Tibial nerve (tissue), 4 donors: Measurements from ENCODE around the gene SNX32. TPM values are rescaled to one million over a fixed set of nuclear protein-coding genes. Genes with fewer than 3 reads are reported as not detected.

Experiments used
- DNase-seq, 2 donors: peaks; one replicate each; pipeline ENCODE4 v3.0.0-alpha.2; 2019; ENCODE audit warnings: low spot score in 2 of 2
- H3K27ac ChIP-seq, 4 donors: fragments of 200-600 bp; sonication (generic) in 3 of 4; one replicate each; pipeline ENCODE4 v1.5.1; 2017 to 2019; ENCODE audit warnings: mild to moderate bottlenecking in 1 of 4
- H3K27me3 ChIP-seq, 2 donors: fragments of 200-600 bp; sonication (generic) in 1 of 2; one replicate each; pipeline versions ENCODE4 v1.5.1 to v1.6.0; 2017 to 2019
- H3K36me3 ChIP-seq, 3 donors: fragments of 200-600 bp; sonication (generic); one replicate each; pipeline ENCODE4 v1.5.1; 2018 to 2019
- H3K4me1 ChIP-seq, 4 donors: fragments of 200-600 bp; sonication (generic) in 3 of 4; one replicate each; pipeline ENCODE4 v1.5.1; 2017 to 2019
- H3K4me3 ChIP-seq, 4 donors: fragments of 200-600 bp; sonication (generic) in 3 of 4; one replicate each; pipeline ENCODE4 v1.5.1; 2017 to 2019; ENCODE audit warnings: mild to moderate bottlenecking in 1 of 4, moderate library complexity in 1 of 4
- H3K9me3 ChIP-seq, 4 donors: fragments of 200-600 bp; sonication (generic) in 3 of 4; one replicate each; pipeline ENCODE4 v1.5.1; 2017 to 2019
- CTCF ChIP-seq, 5 experiments: fragments of 200-600 bp in 3 of 5; fragments of 450-650 bp in 2 of 5; sonication (generic) in 3 of 5; IDR thresholded peaks; one replicate each; pipeline ENCODE4 v1.5.1; 2016 to 2019; ENCODE audit warnings: antibody characterized with exemption in 5 of 5, mild to moderate bottlenecking in 3 of 5, moderate library complexity in 2 of 5
- EP300 ChIP-seq, 2 donors: sonication (generic); formaldehyde crosslinking; IDR thresholded peaks; one replicate each; pipeline ENCODE4 v1.6.1; 2017; ENCODE audit warnings: antibody characterized with exemption in 2 of 2, mild to moderate bottlenecking in 1 of 2
- POLR2A ChIP-seq, 2 donors: fragments of 450-650 bp; IDR thresholded peaks; one replicate each; pipeline ENCODE4 v1.6.1; 2017; ENCODE audit warnings: antibody characterized with exemption in 2 of 2, mild to moderate bottlenecking in 2 of 2, moderate library complexity in 2 of 2
- WGBS, 2 donors: methylation state at CpG; one replicate each; pipeline ENCODE4 v1.1.5; 2018; 5-methylcytosine and 5-hydroxymethylcytosine counted together
- total RNA-seq, 4 donors: library from RNA; depleted of rRNA; stranded (reverse); fragments of >200 nt; gene quantifications; one replicate each; pipeline ENCODE4 v1.1.0, GENCODE V29; 2016

SNX32 gene
- total RNA-seq, 4 donors from 2014 or later, result 0.78 to 2.5 (median 1.5) TPM; not detected in 1

GRCh38 chr11:65797711-65798110, 36.1 kb upstream of the SNX32 start:
- no peak for TF ChIP-seq CTCF (IDR thresholded peaks at IDR 0.05)
- no peak for TF ChIP-seq EP300 (IDR thresholded peaks at IDR 0.05)
- no peak for TF ChIP-seq POLR2A (IDR thresholded peaks at IDR 0.05)
- Histone ChIP-seq H3K4me3 (no peak overlapping the region), H3K9me3 (no peaks in the 10 kb centered on the region), H3K27ac (no peak overlapping the region), H3K36me3 (no peaks in the 10 kb centered on the region), H3K4me1 (no peaks in the 10 kb centered on the region), H3K27me3 (peaks cover 0 to 61% of the 10 kb centered on the region in 2 donors)
- no peak for DNase-seq
- 90 to 96% methylated on average over 12 to 13 of the region's 13 CpGs for WGBS, 2 donors

DNA sequence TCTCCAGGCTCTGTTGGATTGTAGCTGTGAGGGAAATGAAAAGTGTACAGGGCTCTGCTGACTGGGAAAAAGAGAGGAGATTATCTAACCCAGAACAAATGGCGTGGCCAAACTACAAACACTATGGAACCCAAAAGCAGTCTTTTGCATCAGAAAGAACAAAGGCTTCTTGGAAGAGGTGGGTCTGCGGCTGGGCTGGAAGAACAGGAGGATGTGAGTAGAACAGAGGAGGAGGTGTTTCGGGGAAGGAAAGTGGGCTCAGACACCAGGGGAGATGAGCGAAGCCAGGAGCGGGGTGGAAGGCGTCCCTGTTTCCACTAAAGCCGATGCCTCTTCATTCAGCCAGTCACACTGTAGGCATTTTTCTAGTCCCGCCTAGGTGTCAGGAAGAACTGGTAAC, 34.9 kb upstream of the SNX32 start:
- peaks cover 0 to 72% of the 10 kb centered on the region in 2 donors for H3K27me3 ChIP-seq

DNA sequence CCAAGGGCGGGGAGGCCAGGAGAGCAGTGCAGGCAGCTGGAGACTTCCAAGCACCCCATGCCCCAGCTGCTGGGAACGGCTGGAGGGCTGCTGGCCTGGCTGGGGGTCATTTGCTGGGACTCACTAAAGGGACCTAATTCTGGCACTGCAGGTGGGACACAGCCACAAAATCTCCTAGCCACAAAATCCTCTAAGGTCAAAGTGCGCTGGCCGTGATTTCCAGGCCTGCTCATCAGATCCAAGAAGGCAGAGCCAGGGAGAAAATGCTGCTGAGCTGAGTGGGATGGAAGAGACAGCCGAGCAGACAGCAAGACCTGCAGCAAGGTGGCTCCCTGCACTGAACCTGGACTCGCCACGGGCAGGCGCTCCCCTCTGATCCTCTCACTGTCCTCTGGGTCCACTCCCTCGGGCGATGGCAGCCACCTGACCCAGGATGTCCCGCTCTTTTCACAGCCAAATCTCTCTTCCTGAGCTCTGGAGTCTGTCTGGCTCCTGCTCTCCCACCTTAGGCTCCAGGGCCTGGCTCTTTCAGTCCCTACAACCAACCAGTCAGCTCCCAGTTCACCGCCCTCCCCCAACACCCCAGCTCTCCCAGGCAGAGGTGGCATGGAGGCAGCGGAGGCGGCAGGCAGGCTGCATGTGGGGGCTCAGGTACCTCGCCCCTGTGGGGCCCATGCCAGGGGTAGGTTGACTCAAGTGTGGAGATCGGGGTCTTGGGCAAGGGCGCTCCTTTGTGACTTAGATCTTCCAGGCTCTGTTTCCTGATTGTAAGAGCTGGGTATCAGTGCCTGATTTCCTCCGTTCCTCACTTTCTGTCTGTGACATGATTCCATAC, 32.4 kb upstream of the SNX32 start:
- TF ChIP-seq POLR2A (IDR thresholded peaks at IDR 0.05), result no peak
- TF ChIP-seq EP300 (IDR thresholded peaks at IDR 0.05), result no peak
- TF ChIP-seq CTCF (IDR thresholded peaks at IDR 0.05), result no peak
- no peaks in the 10 kb centered on the region for H3K9me3 ChIP-seq
- 71 to 73% methylated on average over 18 of the region's 18 CpGs for WGBS, 2 donors
- H3K36me3 ChIP-seq, result no peaks in the 10 kb centered on the region
- peaks cover 2 to 93% of the 10 kb centered on the region in 2 donors for H3K27me3 ChIP-seq
- H3K4me1 ChIP-seq, result no peaks in the 10 kb centered on the region
- H3K4me3 ChIP-seq, result no peak overlapping the region
- no peak overlapping the region for H3K27ac ChIP-seq
- no peak for DNase-seq

More for the DNA sequence above, 34.9 kb upstream of the SNX32 start:
- no peak for TF ChIP-seq EP300 (IDR thresholded peaks at IDR 0.05)
- no peak for TF ChIP-seq POLR2A (IDR thresholded peaks at IDR 0.05)
- no peak for TF ChIP-seq CTCF (IDR thresholded peaks at IDR 0.05)
- no peak overlapping the region for H3K27ac ChIP-seq
- whole genome bisulfite sequencing, 2 donors, result 90 to 91% methylated on average over 8 of the region's 8 CpGs
- no peak for DNase-seq
- H3K4me1 ChIP-seq, result no peaks in the 10 kb centered on the region
- no peaks in the 10 kb centered on the region for H3K9me3 ChIP-seq
- no peak overlapping the region for H3K4me3 ChIP-seq
- no peaks in the 10 kb centered on the region for H3K36me3 ChIP-seq

GRCh38 chr11:65802841-65803240, 30.9 kb upstream of the SNX32 start:
- Histone ChIP-seq H3K36me3 (no peaks in the 10 kb centered on the region), H3K27me3 (peaks cover 2 to 83% of the 10 kb centered on the region in 2 donors), H3K4me3 (no peak overlapping the region), H3K4me1 (no peaks in the 10 kb centered on the region), H3K9me3 (no peaks in the 10 kb centered on the region), H3K27ac (no peak overlapping the region)
- 73 to 76% methylated on average over 9 of the region's 9 CpGs for WGBS, 2 donors
- no peak for DNase-seq
- TF ChIP-seq EP300 (IDR thresholded peaks at IDR 0.05) (no peak), CTCF (IDR thresholded peaks at IDR 0.05) (no peak), POLR2A (IDR thresholded peaks at IDR 0.05) (no peak)

DNA sequence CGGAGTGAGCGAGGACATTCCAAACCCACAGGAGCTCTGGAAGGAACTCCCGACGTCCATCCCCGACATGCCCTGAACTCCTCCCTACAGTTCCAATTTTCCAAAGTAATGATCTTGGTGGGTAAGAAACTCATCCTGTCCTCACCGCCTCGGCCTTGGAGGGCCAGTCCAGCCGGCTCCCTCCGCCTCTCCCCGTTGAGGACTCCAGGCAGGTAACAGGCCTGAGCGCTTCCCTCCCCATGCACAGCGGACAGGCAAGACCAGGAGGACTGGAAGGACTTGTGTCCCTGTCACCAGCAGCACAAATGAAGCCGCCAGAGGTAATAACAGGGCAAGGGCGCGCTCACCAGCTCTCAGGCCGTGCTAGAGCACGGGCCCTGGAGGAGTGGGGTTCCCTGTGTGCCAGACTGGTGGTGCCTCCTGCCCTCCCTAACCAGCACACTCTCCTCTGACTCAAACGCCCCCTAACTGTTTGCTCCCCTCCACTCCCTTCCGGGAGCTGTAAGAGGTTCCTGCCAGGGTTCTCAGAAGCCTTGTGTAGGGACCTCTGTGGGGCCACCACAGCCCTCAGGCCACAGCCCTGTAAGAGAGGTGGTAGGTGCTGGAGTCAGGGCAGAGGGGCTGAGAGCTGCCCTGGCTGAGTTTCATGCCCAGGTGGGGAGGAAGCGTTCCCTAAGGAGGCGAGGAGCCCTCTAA, 29.8 kb upstream of the SNX32 start:
- H3K27me3 ChIP-seq, result peaks cover 2 to 72% of the 10 kb centered on the region in 2 donors
- no peak for DNase-seq
- WGBS, 2 donors, result 61 to 62% methylated on average over 21 of the region's 21 CpGs

More for the DNA sequence above, 29.8 kb upstream of the SNX32 start:
- no peaks in the 10 kb centered on the region for H3K4me1 ChIP-seq
- no peaks in the 10 kb centered on the region for H3K36me3 ChIP-seq
- no peak overlapping the region for H3K27ac ChIP-seq
- no peak overlapping the region for H3K4me3 ChIP-seq
- no peaks in the 10 kb centered on the region for H3K9me3 ChIP-seq
- TF ChIP-seq POLR2A (IDR thresholded peaks at IDR 0.05), result no peak
